SIG-M5 treated with dmso at 0.1 percent for 504 hours (cell line): ENCODE measurements around the gene CHTOP.

Source experiments
- DNase-seq: peaks from one replicate; lab custom pipeline; 2025; ENCODE audit not compliant: unreplicated experiment; lab: John Stamatoyannopoulos, UW

CHTOP gene

DNA sequence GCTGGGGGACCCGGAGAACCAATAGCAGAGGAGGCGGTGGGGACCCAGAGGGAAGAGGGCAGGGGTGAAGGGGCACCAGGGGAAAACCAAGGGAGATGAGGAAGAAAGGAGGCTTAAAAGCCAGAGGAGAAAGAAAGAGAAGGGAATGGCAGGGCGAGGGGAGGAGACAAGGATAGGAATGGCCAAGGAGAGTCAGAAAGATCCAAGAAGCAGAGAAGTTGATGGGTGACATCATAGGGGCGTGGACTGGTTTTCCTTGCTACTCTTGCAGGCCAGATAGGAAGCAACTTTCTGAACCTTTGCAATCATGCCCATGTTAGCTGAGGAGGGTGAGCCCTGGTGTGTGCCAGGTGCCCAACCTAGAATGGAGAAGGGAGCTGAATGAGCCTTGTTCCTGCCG lies 50.0 kb downstream of the CHTOP start:
- DNase-seq = no peak

DNA sequence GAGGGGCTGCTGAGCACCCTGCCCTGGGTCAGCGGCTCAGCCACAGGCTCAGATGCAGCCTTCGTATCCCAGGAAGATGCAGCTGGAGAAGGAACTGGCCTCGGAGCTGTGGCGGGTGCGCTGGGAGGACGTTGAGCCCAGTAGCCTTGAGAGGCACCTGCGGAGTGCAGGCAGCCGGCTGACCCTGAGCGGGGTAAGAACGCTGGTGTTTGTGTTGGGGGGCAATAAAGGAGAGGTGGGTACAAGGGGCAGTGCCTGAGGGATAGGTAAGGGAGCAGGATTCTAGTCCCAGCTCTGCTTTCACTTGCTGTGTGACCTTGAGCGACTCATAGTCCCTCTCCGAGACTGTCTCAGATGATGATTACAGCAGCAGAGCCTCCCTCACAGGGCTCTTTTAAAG lies 51.0 kb downstream of the CHTOP start:
- no peak for DNase-seq

DNA sequence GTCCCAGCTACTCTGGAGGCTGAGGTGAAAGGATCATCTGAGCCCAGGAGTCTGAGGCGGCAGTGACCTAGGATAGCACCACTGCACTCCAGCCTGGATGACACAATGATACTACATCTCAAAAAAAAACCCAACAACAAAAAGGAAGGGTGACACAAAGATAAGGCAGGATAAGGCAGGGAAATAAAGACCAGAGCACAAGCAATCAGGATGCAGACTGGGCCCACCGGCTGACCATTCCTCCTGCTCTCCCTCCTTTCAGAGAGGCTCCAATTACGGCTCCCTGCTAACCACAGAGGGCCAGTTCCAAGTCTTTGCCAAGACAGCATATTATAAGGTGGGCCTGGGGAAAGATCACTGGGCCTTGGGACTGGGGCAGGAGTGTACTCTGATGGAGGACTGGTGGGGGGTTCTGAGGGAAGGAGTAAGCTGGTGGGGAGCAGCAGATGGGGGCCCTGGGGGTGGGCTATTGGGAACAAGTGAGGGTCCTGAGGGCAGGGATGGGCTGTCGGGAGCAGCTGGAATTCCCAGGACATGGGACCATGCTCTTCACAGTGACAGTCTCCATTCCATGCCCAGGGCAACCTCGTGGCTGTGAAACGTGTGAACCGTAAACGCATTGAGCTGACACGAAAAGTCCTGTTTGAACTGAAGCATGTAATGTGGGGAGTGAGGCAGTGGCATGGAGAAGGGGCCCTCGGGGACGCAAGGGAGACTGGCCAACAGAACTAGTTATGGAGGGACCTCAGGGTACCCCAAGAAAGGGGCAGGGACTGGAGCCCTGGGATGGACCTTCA lies 51.9 kb downstream of the CHTOP start:
- DNase-seq = no peak

DNA sequence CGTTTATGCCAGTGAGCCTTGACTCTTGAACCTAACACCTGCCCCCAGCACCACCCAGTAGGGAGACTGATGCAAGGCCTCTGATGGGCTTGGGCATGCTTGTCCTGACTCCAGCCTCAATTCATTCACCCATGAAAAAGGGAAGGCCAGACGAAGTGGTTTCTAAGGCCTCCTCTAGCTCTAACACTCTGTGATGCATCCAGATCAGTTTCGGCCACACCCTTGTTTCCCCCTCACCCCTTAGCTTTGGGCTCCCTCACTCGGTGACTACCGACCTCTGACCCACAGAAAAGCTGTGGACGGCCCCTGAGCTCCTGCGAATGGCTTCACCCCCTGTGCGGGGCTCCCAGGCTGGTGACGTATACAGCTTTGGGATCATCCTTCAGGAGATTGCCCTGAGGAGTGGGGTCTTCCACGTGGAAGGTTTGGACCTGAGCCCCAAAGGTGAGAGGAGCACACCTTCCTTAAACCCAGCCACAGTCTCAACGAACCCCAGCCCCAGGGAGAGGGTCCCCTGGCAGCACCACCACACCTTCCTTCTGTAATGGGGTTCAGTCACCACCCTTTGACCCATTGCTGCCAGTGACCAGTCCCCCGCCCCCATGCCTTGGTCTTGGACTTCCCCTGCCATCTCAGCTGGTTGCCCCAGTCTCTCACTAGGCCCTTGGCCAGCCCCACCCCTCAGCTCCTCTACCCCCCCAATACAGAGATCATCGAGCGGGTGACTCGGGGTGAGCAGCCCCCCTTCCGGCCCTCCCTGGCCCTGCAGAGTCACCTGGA lies 53.7 kb downstream of the CHTOP start:
- no peak for DNase-seq

DNA sequence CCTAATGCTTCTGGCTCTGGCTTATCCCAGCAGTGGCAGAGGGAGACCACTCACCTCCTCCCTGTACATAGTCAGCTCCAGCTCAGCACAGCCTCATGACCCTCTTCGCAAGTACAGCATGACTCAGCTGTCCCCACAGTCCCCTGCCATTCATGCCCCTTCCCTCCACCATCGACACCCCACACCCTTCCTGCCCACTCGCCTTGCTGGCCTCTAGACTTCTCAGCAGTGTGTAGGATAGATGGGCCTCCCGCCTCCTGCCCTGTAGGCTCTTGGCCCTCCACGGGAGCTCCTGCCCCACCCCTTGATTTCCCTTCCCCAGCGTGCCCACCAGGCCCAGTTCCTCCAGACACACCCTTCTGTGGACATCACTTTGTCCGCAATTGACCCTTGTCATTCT lies 54.4 kb downstream of the CHTOP start:
- DNase-seq = no peak

DNA sequence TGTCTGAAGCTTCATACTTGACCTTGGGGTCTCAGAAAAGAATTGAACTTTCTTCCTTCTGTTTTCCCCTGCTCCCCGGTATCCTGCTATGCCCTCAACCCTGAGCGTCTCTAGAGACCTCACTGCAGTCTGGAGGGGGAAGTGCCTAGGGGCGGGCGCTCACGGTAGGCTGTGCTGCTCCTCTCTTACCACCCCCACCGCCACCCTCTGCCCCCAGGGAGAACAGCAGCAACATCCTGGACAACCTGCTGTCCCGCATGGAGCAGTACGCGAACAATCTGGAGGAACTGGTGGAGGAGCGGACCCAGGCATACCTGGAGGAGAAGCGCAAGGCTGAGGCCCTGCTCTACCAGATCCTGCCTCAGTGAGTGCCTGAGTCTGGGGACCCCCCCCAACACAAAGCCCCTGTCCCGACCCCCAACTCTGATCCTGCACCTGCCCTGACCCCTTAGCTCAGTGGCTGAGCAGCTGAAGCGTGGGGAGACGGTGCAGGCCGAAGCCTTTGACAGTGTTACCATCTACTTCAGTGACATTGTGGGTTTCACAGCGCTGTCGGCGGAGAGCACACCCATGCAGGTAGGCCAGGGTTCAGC lies 55.0 kb downstream of the CHTOP start:
- DNase-seq = no peak

DNA sequence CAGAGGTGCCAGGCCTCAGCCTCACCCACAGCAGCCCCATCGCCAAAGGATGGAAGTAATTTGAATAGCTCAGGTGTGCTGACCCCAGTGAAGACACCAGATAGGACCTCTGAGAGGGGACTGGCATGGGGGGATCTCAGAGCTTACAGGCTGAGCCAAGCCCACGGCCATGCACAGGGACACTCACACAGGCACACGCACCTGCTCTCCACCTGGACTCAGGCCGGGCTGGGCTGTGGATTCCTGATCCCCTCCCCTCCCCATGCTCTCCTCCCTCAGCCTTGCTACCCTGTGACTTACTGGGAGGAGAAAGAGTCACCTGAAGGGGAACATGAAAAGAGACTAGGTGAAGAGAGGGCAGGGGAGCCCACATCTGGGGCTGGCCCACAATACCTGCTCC lies 59.6 kb downstream of the CHTOP start:
- no peak for DNase-seq
